Loucy (cell line): ENCODE results near the gene TRIB2.

Experiments used
- CTCF ChIP-seq: fragments of 200-600 bp; sonication (generic); conservative IDR thresholded peaks from 2 replicates; pipeline ENCODE4 v1.5.1; 2014; ENCODE audit warnings: mild to moderate bottlenecking, antibody characterized with exemption, low read length
- EZH2phosphoT487 ChIP-seq: fragments of 200-600 bp; IDR thresholded peaks from 2 replicates; pipeline ENCODE4 v1.6.1; 2018; ENCODE audit warnings: antibody characterized with exemption, mild to moderate bottlenecking, moderate library complexity, borderline replicate concordance

DNA sequence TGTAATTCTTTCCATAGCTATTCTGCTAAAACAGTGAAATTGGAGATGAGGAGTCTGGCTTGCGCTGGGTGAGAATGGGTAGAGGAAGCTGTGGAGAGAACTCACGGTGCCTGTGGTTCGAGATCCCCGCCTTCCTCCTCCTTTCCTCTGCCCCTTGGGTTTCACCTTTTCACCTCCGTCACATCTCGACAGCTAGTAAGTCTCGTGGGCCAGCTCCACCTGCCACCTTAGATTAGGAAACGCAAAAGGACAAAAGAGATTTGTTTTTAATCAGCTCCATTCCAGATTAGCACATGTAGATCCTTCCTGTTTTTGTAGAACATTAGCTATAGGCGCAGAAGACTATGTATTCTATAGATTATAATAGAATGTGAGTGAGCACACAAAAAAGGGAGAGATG is 20.6 kb downstream of the TRIB2 start:
- TF ChIP-seq CTCF (no peak), EZH2phosphoT487 (no peak)
